Tibial nerve (tissue), 4 donors: Measurements from ENCODE around the gene SHC2. TPM values are rescaled to one million over a fixed set of nuclear protein-coding genes. Genes with fewer than 3 reads are reported as not detected.

Experiments
- DNase-seq, 2 donors: peaks; one replicate each; pipeline ENCODE4 v3.0.0-alpha.2; 2019; ENCODE audit warnings: low spot score in 2 of 2
- H3K27ac ChIP-seq, 4 donors: fragments of 200-600 bp; sonication (generic) in 3 of 4; one replicate each; pipeline ENCODE4 v1.5.1; 2017 to 2019; ENCODE audit warnings: mild to moderate bottlenecking in 1 of 4
- H3K27me3 ChIP-seq, 2 donors: fragments of 200-600 bp; sonication (generic) in 1 of 2; one replicate each; pipeline versions ENCODE4 v1.5.1 to v1.6.0; 2017 to 2019
- H3K36me3 ChIP-seq, 3 donors: fragments of 200-600 bp; sonication (generic); one replicate each; pipeline ENCODE4 v1.5.1; 2018 to 2019
- H3K4me1 ChIP-seq, 4 donors: fragments of 200-600 bp; sonication (generic) in 3 of 4; one replicate each; pipeline ENCODE4 v1.5.1; 2017 to 2019
- H3K4me3 ChIP-seq, 4 donors: fragments of 200-600 bp; sonication (generic) in 3 of 4; one replicate each; pipeline ENCODE4 v1.5.1; 2017 to 2019; ENCODE audit warnings: mild to moderate bottlenecking in 1 of 4, moderate library complexity in 1 of 4
- H3K9me3 ChIP-seq, 4 donors: fragments of 200-600 bp; sonication (generic) in 3 of 4; one replicate each; pipeline ENCODE4 v1.5.1; 2017 to 2019
- EP300 ChIP-seq, 2 donors: sonication (generic); formaldehyde crosslinking; IDR thresholded peaks; one replicate each; pipeline ENCODE4 v1.6.1; 2017; ENCODE audit warnings: antibody characterized with exemption in 2 of 2, mild to moderate bottlenecking in 1 of 2
- POLR2A ChIP-seq, 2 donors: fragments of 450-650 bp; IDR thresholded peaks; one replicate each; pipeline ENCODE4 v1.6.1; 2017; ENCODE audit warnings: antibody characterized with exemption in 2 of 2, mild to moderate bottlenecking in 2 of 2, moderate library complexity in 2 of 2
- WGBS, 2 donors: methylation state at CpG; one replicate each; pipeline ENCODE4 v1.1.5; 2018; 5-methylcytosine and 5-hydroxymethylcytosine counted together
- total RNA-seq, 4 donors: library from RNA; depleted of rRNA; stranded (reverse); fragments of >200 nt; gene quantifications; one replicate each; pipeline ENCODE4 v1.1.0, GENCODE V29; 2016
- TF ChIP-seq, protein P1 (sequence below), 5 experiments: fragments of 200-600 bp in 3 of 5; fragments of 450-650 bp in 2 of 5; sonication (generic) in 3 of 5; IDR thresholded peaks; one replicate each; pipeline ENCODE4 v1.5.1; 2016 to 2019; ENCODE audit warnings: antibody characterized with exemption in 5 of 5, mild to moderate bottlenecking in 3 of 5, moderate library complexity in 2 of 5

Gene SHC2
- total RNA-seq, 4 donors from 2014 or later = 13.5 to 41.1 (median 22.9) TPM

DNA sequence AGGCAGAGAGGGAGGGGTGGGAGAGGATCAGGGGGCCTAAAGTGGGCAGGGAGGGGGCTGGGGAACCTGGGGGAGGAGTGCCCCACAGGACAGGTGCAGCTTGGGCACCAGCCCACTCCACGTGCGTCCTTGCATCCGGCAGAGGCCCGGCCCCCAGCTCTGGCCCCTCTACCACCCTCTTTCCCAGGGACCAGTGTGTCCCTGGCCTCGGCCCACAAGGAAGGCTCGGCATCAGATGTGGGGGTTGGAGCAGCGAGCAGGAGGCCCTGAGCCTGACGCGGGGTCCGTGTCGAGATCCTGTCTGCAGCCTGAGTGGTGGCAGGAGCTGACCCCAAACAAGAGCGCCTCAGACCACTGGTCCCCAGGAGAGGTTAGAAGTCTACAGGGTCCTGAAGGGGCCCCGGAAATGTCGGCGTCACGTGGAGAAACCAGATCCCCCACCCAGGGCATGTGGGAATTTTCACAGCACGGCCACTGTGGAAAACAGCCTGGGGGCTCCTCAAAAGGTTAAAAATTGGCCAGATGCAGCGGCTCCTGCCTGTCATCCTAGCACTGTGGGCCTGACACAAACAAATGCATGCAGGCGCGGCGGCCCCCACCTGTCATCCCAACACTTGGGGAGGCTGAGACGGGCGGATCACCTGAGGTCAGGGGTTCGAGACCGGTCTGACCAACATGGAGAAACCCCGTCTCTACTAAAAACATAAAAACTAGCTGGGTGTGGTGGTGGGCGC, 21.5 kb downstream of the SHC2 start:
- no peak for TF ChIP-seq POLR2A (IDR thresholded peaks at IDR 0.05)
- no peak for TF ChIP-seq EP300 (IDR thresholded peaks at IDR 0.05)
- TF ChIP-seq, protein P1, sequence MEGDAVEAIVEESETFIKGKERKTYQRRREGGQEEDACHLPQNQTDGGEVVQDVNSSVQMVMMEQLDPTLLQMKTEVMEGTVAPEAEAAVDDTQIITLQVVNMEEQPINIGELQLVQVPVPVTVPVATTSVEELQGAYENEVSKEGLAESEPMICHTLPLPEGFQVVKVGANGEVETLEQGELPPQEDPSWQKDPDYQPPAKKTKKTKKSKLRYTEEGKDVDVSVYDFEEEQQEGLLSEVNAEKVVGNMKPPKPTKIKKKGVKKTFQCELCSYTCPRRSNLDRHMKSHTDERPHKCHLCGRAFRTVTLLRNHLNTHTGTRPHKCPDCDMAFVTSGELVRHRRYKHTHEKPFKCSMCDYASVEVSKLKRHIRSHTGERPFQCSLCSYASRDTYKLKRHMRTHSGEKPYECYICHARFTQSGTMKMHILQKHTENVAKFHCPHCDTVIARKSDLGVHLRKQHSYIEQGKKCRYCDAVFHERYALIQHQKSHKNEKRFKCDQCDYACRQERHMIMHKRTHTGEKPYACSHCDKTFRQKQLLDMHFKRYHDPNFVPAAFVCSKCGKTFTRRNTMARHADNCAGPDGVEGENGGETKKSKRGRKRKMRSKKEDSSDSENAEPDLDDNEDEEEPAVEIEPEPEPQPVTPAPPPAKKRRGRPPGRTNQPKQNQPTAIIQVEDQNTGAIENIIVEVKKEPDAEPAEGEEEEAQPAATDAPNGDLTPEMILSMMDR (IDR thresholded peaks at IDR 0.05) = no peak
- Histone ChIP-seq H3K27ac (no peak overlapping the region), H3K9me3 (no peaks in the 10 kb centered on the region), H3K36me3 (peaks cover 0 to 5% (median 0%) of the 10 kb centered on the region in 3 donors), H3K27me3 (no peaks in the 10 kb centered on the region), H3K4me3 (no peak overlapping the region), H3K4me1 (no peaks in the 10 kb centered on the region)
- no peak for DNase-seq
- WGBS, 2 donors = 73 to 78% methylated on average over 21 to 23 of the region's 27 CpGs

GRCh38 chr19:438416-438958, 22.3 kb downstream of the SHC2 start:
- Histone ChIP-seq H3K9me3 (no peaks in the 10 kb centered on the region), H3K4me3 (no peak overlapping the region), H3K27me3 (no peaks in the 10 kb centered on the region), H3K36me3 (peaks cover 0 to 5% (median 0%) of the 10 kb centered on the region in 3 donors), H3K27ac (no peak overlapping the region), H3K4me1 (no peaks in the 10 kb centered on the region)
- WGBS, 2 donors = 57 to 61% methylated on average over 25 to 29 of the region's 29 CpGs
- no peak for DNase-seq
- TF ChIP-seq POLR2A (IDR thresholded peaks at IDR 0.05) = no peak
- no peak for TF ChIP-seq EP300 (IDR thresholded peaks at IDR 0.05)
- TF ChIP-seq, protein P1 (IDR thresholded peaks at IDR 0.05) = no peak

DNA sequence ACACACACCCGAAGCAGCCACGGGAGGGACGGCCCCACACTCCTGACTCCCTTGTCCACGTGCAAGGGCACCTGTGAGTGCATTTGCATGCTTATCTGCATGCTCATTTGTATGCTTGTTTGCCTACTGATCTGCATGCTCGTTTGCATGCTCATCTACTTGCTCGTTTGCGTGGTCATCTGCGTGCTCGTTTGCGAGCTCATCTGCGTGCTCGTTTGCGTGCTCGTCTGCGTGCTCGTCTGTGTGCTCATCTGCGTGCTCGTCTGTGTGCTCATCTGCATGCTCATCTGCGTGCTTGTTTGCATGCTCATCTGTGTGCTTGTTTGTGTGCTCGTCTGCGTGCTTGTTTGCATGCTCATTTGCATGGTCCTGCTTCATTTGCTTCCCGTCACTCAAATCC, 23.8 kb downstream of the SHC2 start:
- Histone ChIP-seq H3K27me3 (no peaks in the 10 kb centered on the region), H3K36me3 (peaks cover 0 to 5% (median 0%) of the 10 kb centered on the region in 3 donors), H3K27ac (no peak overlapping the region), H3K9me3 (no peaks in the 10 kb centered on the region), H3K4me1 (no peaks in the 10 kb centered on the region), H3K4me3 (no peak overlapping the region)
- TF ChIP-seq POLR2A (IDR thresholded peaks at IDR 0.05) (no peak), EP300 (IDR thresholded peaks at IDR 0.05) (no peak)
- TF ChIP-seq, protein P1 (IDR thresholded peaks at IDR 0.05) = no peak
- no peak for DNase-seq
- 86 to 90% methylated on average over 22 of the region's 22 CpGs for WGBS, 2 donors

GRCh38 chr19:436413-436950, 24.4 kb downstream of the SHC2 start:
- no peaks in the 10 kb centered on the region for H3K9me3 ChIP-seq
- WGBS, 2 donors = 86 to 87% methylated on average over 29 of the region's 29 CpGs
- no peaks in the 10 kb centered on the region for H3K4me1 ChIP-seq
- TF ChIP-seq, protein P1 (IDR thresholded peaks at IDR 0.05) = no peak
- TF ChIP-seq POLR2A (IDR thresholded peaks at IDR 0.05) (no peak), EP300 (IDR thresholded peaks at IDR 0.05) (no peak)
- no peaks in the 10 kb centered on the region for H3K27me3 ChIP-seq
- no peak overlapping the region for H3K27ac ChIP-seq
- DNase-seq = no peak
- peaks cover 0 to 5% (median 0%) of the 10 kb centered on the region in 3 donors for H3K36me3 ChIP-seq
- H3K4me3 ChIP-seq = no peak overlapping the region
